ENCODE results near the gene GRB10. TPM values are rescaled to one million over a fixed set of nuclear protein-coding genes. Genes with fewer than 3 reads are reported as not detected.

The GRB10 gene
- total and polyA plus RNA-seq, 3 donors from 2014 or later, result 54.0 to 81.9 (median 57.7) TPM

DNA sequence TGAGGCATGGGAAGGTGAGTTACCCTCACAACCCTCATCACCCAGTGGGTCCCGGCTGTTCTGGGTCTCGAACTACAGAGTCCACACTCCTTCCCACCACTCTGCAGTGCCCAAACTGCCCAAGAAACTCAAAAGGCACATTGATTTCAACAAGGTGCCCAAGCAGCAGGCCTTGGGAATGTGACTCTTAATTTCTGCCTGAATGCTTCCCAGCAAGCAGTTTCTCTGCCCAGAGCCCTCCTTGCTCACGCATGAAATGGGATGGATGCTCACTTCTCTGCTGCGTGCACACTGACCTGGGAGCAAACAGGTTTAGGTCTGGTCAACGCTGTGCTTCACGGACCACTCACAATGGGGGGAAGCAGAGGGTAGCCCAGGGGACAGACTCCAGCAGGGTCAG is 77.9 kb downstream of the GRB10 start:
- Histone ChIP-seq H3K4me1 (no peaks in the 10 kb centered on the region), H3K4me3 (no peak overlapping the region), H3K27ac (no peak overlapping the region), H3K9me3 (no peaks in the 10 kb centered on the region), H3K36me3 (ENCODE audit: low read depth, missing control alignments) (no peaks in the 10 kb centered on the region), H3K27me3 (no peaks in the 10 kb centered on the region)
- no peak for TF ChIP-seq POLR2A (IDR thresholded peaks at IDR 0.05)
- TF ChIP-seq, protein P1, sequence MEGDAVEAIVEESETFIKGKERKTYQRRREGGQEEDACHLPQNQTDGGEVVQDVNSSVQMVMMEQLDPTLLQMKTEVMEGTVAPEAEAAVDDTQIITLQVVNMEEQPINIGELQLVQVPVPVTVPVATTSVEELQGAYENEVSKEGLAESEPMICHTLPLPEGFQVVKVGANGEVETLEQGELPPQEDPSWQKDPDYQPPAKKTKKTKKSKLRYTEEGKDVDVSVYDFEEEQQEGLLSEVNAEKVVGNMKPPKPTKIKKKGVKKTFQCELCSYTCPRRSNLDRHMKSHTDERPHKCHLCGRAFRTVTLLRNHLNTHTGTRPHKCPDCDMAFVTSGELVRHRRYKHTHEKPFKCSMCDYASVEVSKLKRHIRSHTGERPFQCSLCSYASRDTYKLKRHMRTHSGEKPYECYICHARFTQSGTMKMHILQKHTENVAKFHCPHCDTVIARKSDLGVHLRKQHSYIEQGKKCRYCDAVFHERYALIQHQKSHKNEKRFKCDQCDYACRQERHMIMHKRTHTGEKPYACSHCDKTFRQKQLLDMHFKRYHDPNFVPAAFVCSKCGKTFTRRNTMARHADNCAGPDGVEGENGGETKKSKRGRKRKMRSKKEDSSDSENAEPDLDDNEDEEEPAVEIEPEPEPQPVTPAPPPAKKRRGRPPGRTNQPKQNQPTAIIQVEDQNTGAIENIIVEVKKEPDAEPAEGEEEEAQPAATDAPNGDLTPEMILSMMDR (IDR thresholded peaks at IDR 0.05), result no peak
- WGBS, 2 donors, result 88% methylated on average over 6 of the region's 6 CpGs
- intact Hi-C loops (cut with DNase I; ENCODE audit: low total_unique reads), result no loop called here
- DNase-seq, result no peak

DNA sequence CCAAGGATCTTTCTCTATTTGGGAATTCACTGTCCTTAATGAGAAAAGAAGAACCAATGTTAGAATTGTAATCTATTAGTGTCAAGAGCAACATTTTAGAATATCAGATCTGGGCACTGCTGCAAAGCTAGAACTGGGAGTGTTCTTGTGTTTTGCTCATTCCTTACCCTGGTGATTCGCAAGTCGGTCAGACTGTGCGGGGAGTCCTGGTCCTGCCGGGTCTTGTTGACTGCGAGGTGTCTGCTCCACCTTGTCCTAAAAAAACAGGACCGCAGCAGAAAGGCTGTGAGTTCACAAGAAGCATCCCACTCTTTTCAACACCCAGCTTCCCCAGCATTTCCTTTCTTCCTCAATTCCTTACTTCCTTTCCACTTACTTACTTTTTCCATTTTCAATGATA is 79.0 kb downstream of the GRB10 start:
- H3K36me3 ChIP-seq (ENCODE audit: low read depth, missing control alignments), result no peaks in the 10 kb centered on the region
- DNase-seq, result no peak
- no peak overlapping the region for H3K4me3 ChIP-seq
- H3K9me3 ChIP-seq, result no peaks in the 10 kb centered on the region
- no peak overlapping the region for H3K27ac ChIP-seq
- intact Hi-C loops (cut with DNase I; ENCODE audit: low total_unique reads), result no loop called here
- WGBS, 2 donors, result 93 to 97% methylated on average over 6 of the region's 6 CpGs
- TF ChIP-seq, protein P1 (IDR thresholded peaks at IDR 0.05), result no peak
- no peak for TF ChIP-seq POLR2A (IDR thresholded peaks at IDR 0.05)
- H3K27me3 ChIP-seq, result no peaks in the 10 kb centered on the region
- no peaks in the 10 kb centered on the region for H3K4me1 ChIP-seq

DNA sequence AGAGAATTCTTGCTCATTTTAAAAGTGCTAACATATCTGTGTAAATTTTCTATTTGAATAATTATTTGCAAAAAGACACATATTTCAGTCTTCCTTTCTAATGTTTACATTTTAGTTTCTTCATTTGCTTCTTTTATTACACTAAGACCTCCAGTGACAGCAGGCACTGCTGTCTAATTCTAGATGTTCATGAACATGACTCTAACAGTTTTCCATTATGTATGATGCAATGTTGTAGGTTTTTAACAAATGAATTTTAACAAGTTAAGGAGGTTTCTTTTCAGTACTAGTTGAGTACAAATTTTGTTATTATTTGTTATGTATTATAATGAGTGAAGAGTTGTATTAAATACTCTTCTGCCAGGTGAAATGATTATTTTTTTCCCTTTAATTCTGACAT is 83.6 kb downstream of the GRB10 start:
- no peaks in the 10 kb centered on the region for H3K9me3 ChIP-seq
- no peak for TF ChIP-seq POLR2A (IDR thresholded peaks at IDR 0.05)
- TF ChIP-seq, protein P1 (IDR thresholded peaks at IDR 0.05), result no peak
- H3K27ac ChIP-seq, result no peak overlapping the region
- no peak for DNase-seq
- H3K27me3 ChIP-seq, result no peaks in the 10 kb centered on the region
- no peak overlapping the region for H3K4me3 ChIP-seq
- no peaks in the 10 kb centered on the region for H3K36me3 ChIP-seq (ENCODE audit: low read depth, missing control alignments)
- H3K4me1 ChIP-seq, result no peaks in the 10 kb centered on the region
- intact Hi-C loops (cut with DNase I; ENCODE audit: low total_unique reads), result no loop called here

GRCh38 chr7:50697748-50698147 is 84.9 kb downstream of the GRB10 start:
- Histone ChIP-seq H3K27ac (no peak overlapping the region), H3K4me1 (no peaks in the 10 kb centered on the region), H3K4me3 (no peak overlapping the region), H3K27me3 (no peaks in the 10 kb centered on the region), H3K36me3 (ENCODE audit: low read depth, missing control alignments) (no peaks in the 10 kb centered on the region), H3K9me3 (no peaks in the 10 kb centered on the region)
- no peak for DNase-seq
- WGBS, 2 donors, result 40% methylated on average over 1 of the region's 1 CpG
- intact Hi-C loops (cut with DNase I; ENCODE audit: low total_unique reads), result no loop called here
- no peak for TF ChIP-seq POLR2A (IDR thresholded peaks at IDR 0.05)
- TF ChIP-seq, protein P1 (IDR thresholded peaks at IDR 0.05), result no peak

- no peaks in the 10 kb centered on the region for H3K4me1 ChIP-seq
- DNase-seq, result peak; percentile 37
- TF ChIP-seq POLR2A (IDR thresholded peaks at IDR 0.05), result no peak
- TF ChIP-seq, protein P1 (IDR thresholded peaks at IDR 0.05), result peak in 1 of 3 experiments; percentile 43
- WGBS, 2 donors, result 70 to 72% methylated on average over 3 of the region's 3 CpGs
- H3K27me3 ChIP-seq, result no peaks in the 10 kb centered on the region
- no peaks in the 10 kb centered on the region for H3K9me3 ChIP-seq
- no peaks in the 10 kb centered on the region for H3K36me3 ChIP-seq (ENCODE audit: low read depth, missing control alignments)
- H3K27ac ChIP-seq, result no peak overlapping the region
- H3K4me3 ChIP-seq, result no peak overlapping the region
- intact Hi-C loops (cut with DNase I; ENCODE audit: low total_unique reads), result no loop called here
Observed at GRCh38 chr7:50696810-50697582, 85.7 kb downstream of the GRB10 start.

All from testis (tissue), 3 donors.